Sigmoid colon (tissue), 7 donors: ENCODE data around the gene NFIB. TPM values are rescaled to one million over a fixed set of nuclear protein-coding genes. Genes with fewer than 3 reads are reported as not detected.

ENCODE experiments used
- DNase-seq: peaks from one replicate; pipeline ENCODE4 v3.0.0-alpha.2; 2019
- H3K27ac ChIP-seq, 4 donors: fragments of 200-600 bp; sonication (generic); one replicate each; pipeline ENCODE4 v1.5.1; 2016 to 2019; ENCODE audit warnings: mild to moderate bottlenecking in 1 of 4
- H3K27me3 ChIP-seq, 3 donors: fragments of 200-600 bp; sonication (generic); one replicate each; pipeline ENCODE4 v1.5.1; 2019; ENCODE audit warnings: mild to moderate bottlenecking in 1 of 3
- H3K36me3 ChIP-seq, 4 donors: fragments of 200-600 bp; sonication (generic); one replicate each; pipeline ENCODE4 v1.5.1; 2016 to 2019
- H3K4me1 ChIP-seq, 4 donors: fragments of 200-600 bp; sonication (generic); one replicate each; pipeline ENCODE4 v1.5.1; 2017 to 2019
- H3K4me3 ChIP-seq, 4 donors: fragments of 200-600 bp; sonication (generic); one replicate each; pipeline ENCODE4 v1.5.1; 2017 to 2019; ENCODE audit warnings: mild to moderate bottlenecking in 2 of 4, moderate library complexity in 1 of 4
- H3K9me3 ChIP-seq, 4 donors: fragments of 200-600 bp in 3 of 4; sonication (generic) in 3 of 4; one replicate each; pipeline versions ENCODE4 v1.5.1 to v1.6.1; 2013 to 2019
- EP300 ChIP-seq, 4 donors: sonication (generic); formaldehyde crosslinking; IDR thresholded peaks; one replicate each; pipeline ENCODE4 v1.6.1; 2017; ENCODE audit warnings: antibody characterized with exemption in 4 of 4
- POLR2A ChIP-seq, 2 donors: fragments of 450-650 bp; IDR thresholded peaks; one replicate each; pipeline ENCODE4 v1.6.1; 2016; ENCODE audit warnings: antibody characterized with exemption in 2 of 2, mild to moderate bottlenecking in 2 of 2, moderate library complexity in 2 of 2
- POLR2AphosphoS5 ChIP-seq, 4 donors: sonication (generic); formaldehyde crosslinking; IDR thresholded peaks; one replicate each; pipeline ENCODE4 v1.6.1; 2017; ENCODE audit warnings: antibody characterized with exemption in 4 of 4
- WGBS, 2 donors: extraction: QIAGEN DNeasy Blood & Tissue Kit; methylation state at CpG; one replicate each; pipeline ENCODE4 v1.1.7; 2013; 5-methylcytosine and 5-hydroxymethylcytosine counted together
- intact Hi-C: fragments of 100-400 bp; cut with DNase I; formaldehyde crosslinking; loops from one replicate; pipeline ENCODE4 v1.15.1; 2023
- polyA plus RNA-seq, 3 donors: library from polyadenylated mRNA; stranded (reverse); fragments of 200-250 nt; gene quantifications; one replicate each; pipeline ENCODE4 v1.2.3, GENCODE V29; 2013
- total RNA-seq, 4 donors: library from RNA; depleted of rRNA; stranded (reverse); fragments of >200 nt; gene quantifications; one replicate each; pipeline ENCODE4 v1.1.0, GENCODE V29; 2016
- TF ChIP-seq, protein P1 (sequence below), 4 experiments: fragments of 450-650 bp in 3 of 4; fragments of 200-600 bp in 1 of 4; IDR thresholded peaks; one replicate each; pipeline ENCODE4 v1.5.1; 2016 to 2019; ENCODE audit warnings: antibody characterized with exemption in 4 of 4, mild to moderate bottlenecking in 3 of 4, moderate library complexity in 2 of 4
- donor health status: healthy with polysubstance abuse.
- donor health status: Bipolar disorder and iron deficiency.
- donor health status: healthy.

The NFIB gene
- total and polyA plus RNA-seq, 7 donors = 3.7 to 129 (median 45.3) TPM

GRCh38 chr9:14322211-14323082 lies 8.5 kb upstream of the NFIB start:
- Histone ChIP-seq H3K36me3 (no peaks in the 10 kb centered on the region), H3K4me1 (peaks cover 0 to 66% (median 56%) of the 10 kb centered on the region in 4 donors), H3K4me3 (peak overlapping the region; percentile 77 to 90 (median 82)), H3K27me3 (no peaks in the 10 kb centered on the region), H3K9me3 (no peaks in the 10 kb centered on the region), H3K27ac (peak overlapping the region; percentile 98 to 99 (median 98))
- intact Hi-C loops = loop anchor here (2.0 to 5.0 kb wide), 5 partner anchors 26 to 1045 kb away; partner anchors contain the start of gene MPDZ
- TF ChIP-seq, protein P1, sequence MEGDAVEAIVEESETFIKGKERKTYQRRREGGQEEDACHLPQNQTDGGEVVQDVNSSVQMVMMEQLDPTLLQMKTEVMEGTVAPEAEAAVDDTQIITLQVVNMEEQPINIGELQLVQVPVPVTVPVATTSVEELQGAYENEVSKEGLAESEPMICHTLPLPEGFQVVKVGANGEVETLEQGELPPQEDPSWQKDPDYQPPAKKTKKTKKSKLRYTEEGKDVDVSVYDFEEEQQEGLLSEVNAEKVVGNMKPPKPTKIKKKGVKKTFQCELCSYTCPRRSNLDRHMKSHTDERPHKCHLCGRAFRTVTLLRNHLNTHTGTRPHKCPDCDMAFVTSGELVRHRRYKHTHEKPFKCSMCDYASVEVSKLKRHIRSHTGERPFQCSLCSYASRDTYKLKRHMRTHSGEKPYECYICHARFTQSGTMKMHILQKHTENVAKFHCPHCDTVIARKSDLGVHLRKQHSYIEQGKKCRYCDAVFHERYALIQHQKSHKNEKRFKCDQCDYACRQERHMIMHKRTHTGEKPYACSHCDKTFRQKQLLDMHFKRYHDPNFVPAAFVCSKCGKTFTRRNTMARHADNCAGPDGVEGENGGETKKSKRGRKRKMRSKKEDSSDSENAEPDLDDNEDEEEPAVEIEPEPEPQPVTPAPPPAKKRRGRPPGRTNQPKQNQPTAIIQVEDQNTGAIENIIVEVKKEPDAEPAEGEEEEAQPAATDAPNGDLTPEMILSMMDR (IDR thresholded peaks at IDR 0.05) = peak in 3 of 4 experiments; percentile 37 to 75 (median 47)
- TF ChIP-seq POLR2AphosphoS5 (IDR thresholded peaks at IDR 0.05) (peak; percentile 4 to 68 (median 66)), EP300 (IDR thresholded peaks at IDR 0.05) (no peak), POLR2A (IDR thresholded peaks at IDR 0.05) (no peak)
- peak; percentile 96 for DNase-seq
- WGBS, 2 donors = 1% methylated on average over 98 of the region's 98 CpGs

DNA sequence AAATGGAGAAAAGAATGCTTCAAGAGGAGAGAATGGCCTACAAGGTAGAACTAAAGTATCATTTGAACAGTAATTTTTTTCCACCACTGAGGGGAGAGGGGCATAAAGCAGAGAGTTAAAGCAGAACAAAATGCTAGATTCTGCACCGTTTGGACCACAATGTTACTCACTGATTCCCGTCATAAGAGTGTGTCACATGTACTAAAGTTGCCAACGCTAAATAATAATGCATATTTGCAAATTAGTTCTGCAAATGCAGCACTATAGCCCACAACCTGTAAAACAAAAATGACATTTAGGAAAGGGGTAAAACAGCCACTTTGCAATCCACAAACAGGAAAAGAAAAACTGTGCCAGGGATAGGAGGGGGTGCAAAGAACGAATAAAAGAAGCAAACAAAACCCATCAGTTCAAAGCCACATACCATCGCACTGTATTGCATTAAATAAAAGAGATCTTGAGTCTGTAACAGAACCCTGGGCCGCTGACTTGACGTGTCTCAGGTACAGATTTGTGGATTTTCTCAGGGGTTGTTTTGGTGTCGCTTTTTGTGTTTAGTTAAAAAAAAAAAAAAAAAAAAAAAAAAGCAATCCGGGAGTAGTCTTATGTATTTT lies 7.7 kb upstream of the NFIB start:
- intact Hi-C loops = loop anchor here (2.0 to 5.0 kb wide), 5 partner anchors 27 to 1044 kb away; partner anchors contain the start of gene MPDZ
- peak overlapping the region; percentile 77 to 90 (median 82) for H3K4me3 ChIP-seq
- H3K27me3 ChIP-seq = no peaks in the 10 kb centered on the region
- TF ChIP-seq EP300 (IDR thresholded peaks at IDR 0.05) (no peak), POLR2AphosphoS5 (IDR thresholded peaks at IDR 0.05) (no peak), POLR2A (IDR thresholded peaks at IDR 0.05) (no peak)
- TF ChIP-seq, protein P1 (IDR thresholded peaks at IDR 0.05) = no peak
- H3K9me3 ChIP-seq = no peaks in the 10 kb centered on the region
- 5 to 23% methylated on average over 9 of the region's 9 CpGs for WGBS, 2 donors
- DNase-seq = no peak
- H3K4me1 ChIP-seq = peaks cover 0 to 67% (median 57%) of the 10 kb centered on the region in 4 donors
- peak overlapping the region; percentile 98 to 99 (median 98) for H3K27ac ChIP-seq
- H3K36me3 ChIP-seq = no peaks in the 10 kb centered on the region

- WGBS, 2 donors = 8 to 44% methylated on average over 14 of the region's 14 CpGs
- H3K4me1 ChIP-seq = peaks cover 0 to 64% (median 55%) of the 10 kb centered on the region in 4 donors
These were observed 6.6 kb upstream of the NFIB start for GRCh38 chr9:14320271-14321181.

More at GRCh38 chr9:14320271-14321181, 6.6 kb upstream of the NFIB start:
- H3K4me3 ChIP-seq = peak overlapping the region in 3 of 4 donors; percentile 77 to 90 (median 87)
- H3K9me3 ChIP-seq = no peaks in the 10 kb centered on the region
- no peaks in the 10 kb centered on the region for H3K27me3 ChIP-seq
- TF ChIP-seq, protein P1 (IDR thresholded peaks at IDR 0.05) = no peak
- peak; percentile 11 to 73 (median 24) for TF ChIP-seq POLR2AphosphoS5 (IDR thresholded peaks at IDR 0.05)
- no peak for TF ChIP-seq POLR2A (IDR thresholded peaks at IDR 0.05)
- peak in 1 of 4 donors; percentile 45 for TF ChIP-seq EP300 (IDR thresholded peaks at IDR 0.05)
- intact Hi-C loops = loop anchor here (5.0 kb wide), 3 partner anchors 42 to 1043 kb away; partner anchors contain the start of gene MPDZ
- no peaks in the 10 kb centered on the region for H3K36me3 ChIP-seq
- no peak for DNase-seq
- peak overlapping the region; percentile 98 to 99 (median 98) for H3K27ac ChIP-seq
